Testis (tissue), 2 donors: ENCODE results near the gene RBMXL2.

Experiments
- POLR2A ChIP-seq: fragments of 450-650 bp; IDR thresholded peaks from one replicate; pipeline ENCODE4 v1.6.1; 2017; ENCODE audit warnings: antibody characterized with exemption, mild to moderate bottlenecking, moderate library complexity
- TF ChIP-seq, protein P1 (sequence below), 3 experiments: fragments of 450-650 bp in 2 of 3; fragments of 200-600 bp in 1 of 3; sonication (generic) in 1 of 3; IDR thresholded peaks; one replicate each; pipeline ENCODE4 v1.5.1; 2016 to 2019; ENCODE audit warnings: antibody characterized with exemption in 3 of 3, mild to moderate bottlenecking in 2 of 3, moderate library complexity in 1 of 3

DNA sequence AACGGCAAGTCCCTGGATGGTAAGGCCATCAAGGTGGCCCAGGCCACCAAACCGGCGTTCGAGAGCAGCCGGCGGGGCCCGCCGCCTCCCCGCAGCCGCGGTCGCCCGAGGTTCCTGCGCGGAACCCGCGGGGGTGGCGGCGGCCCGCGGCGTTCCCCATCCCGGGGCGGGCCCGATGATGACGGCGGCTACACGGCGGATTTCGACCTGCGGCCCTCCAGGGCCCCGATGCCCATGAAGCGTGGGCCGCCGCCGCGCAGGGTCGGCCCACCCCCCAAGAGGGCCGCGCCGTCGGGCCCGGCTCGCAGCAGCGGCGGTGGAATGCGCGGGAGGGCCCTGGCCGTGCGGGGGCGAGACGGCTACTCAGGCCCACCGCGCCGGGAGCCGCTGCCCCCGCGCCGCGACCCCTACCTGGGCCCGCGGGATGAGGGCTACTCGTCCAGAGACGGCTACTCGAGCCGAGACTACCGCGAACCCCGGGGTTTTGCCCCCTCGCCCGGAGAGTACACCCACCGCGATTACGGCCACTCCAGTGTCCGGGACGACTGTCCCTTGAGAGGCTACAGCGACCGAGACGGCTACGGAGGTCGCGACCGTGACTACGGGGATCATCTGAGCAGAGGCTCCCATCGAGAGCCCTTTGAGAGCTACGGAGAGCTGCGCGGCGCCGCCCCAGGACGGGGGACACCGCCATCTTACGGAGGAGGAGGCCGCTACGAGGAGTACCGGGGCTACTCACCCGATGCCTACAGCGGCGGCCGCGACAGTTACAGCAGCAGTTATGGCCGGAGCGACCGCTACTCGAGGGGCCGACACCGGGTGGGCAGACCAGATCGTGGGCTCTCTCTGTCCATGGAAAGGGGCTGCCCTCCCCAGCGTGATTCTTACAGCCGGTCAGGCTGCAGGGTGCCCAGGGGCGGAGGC lies 792 bp downstream of the RBMXL2 start:
- TF ChIP-seq, protein P1, sequence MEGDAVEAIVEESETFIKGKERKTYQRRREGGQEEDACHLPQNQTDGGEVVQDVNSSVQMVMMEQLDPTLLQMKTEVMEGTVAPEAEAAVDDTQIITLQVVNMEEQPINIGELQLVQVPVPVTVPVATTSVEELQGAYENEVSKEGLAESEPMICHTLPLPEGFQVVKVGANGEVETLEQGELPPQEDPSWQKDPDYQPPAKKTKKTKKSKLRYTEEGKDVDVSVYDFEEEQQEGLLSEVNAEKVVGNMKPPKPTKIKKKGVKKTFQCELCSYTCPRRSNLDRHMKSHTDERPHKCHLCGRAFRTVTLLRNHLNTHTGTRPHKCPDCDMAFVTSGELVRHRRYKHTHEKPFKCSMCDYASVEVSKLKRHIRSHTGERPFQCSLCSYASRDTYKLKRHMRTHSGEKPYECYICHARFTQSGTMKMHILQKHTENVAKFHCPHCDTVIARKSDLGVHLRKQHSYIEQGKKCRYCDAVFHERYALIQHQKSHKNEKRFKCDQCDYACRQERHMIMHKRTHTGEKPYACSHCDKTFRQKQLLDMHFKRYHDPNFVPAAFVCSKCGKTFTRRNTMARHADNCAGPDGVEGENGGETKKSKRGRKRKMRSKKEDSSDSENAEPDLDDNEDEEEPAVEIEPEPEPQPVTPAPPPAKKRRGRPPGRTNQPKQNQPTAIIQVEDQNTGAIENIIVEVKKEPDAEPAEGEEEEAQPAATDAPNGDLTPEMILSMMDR (IDR thresholded peaks at IDR 0.05): no peak
- no peak for TF ChIP-seq POLR2A
